22Rv1 (cell line): ENCODE measurements around the gene VMP1.

Experiments used
- ZFX ChIP-seq: fragments of 450-650 bp; IDR thresholded peaks from 2 replicates; pipeline ENCODE4 v1.6.1; 2017; ENCODE audit warnings: antibody characterized with exemption, borderline replicate concordance
- TF ChIP-seq, protein P1 (sequence below): fragments of 450-650 bp; IDR thresholded peaks from 2 replicates; pipeline ENCODE4 v1.5.1; 2017; ENCODE audit warnings: mild to moderate bottlenecking

GRCh38 chr17:59811209-59811608, 103.8 kb downstream of the VMP1 start:
- TF ChIP-seq, protein P1, sequence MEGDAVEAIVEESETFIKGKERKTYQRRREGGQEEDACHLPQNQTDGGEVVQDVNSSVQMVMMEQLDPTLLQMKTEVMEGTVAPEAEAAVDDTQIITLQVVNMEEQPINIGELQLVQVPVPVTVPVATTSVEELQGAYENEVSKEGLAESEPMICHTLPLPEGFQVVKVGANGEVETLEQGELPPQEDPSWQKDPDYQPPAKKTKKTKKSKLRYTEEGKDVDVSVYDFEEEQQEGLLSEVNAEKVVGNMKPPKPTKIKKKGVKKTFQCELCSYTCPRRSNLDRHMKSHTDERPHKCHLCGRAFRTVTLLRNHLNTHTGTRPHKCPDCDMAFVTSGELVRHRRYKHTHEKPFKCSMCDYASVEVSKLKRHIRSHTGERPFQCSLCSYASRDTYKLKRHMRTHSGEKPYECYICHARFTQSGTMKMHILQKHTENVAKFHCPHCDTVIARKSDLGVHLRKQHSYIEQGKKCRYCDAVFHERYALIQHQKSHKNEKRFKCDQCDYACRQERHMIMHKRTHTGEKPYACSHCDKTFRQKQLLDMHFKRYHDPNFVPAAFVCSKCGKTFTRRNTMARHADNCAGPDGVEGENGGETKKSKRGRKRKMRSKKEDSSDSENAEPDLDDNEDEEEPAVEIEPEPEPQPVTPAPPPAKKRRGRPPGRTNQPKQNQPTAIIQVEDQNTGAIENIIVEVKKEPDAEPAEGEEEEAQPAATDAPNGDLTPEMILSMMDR, result no peak
- no peak for TF ChIP-seq ZFX
